GM12873 (cell line): Measurements from ENCODE around the gene EGFR.

ENCODE experiments used
- CTCF ChIP-seq: IDR thresholded peaks from 2 replicates; pipeline ENCODE4 v1.5.1; 2012; ENCODE audit warnings: low read depth, mild to moderate bottlenecking, moderate library complexity, low read length, control low read depth; ENCODE audit not compliant: insufficient read depth; ENCODE audit errors: missing control alignments

EGFR gene

DNA sequence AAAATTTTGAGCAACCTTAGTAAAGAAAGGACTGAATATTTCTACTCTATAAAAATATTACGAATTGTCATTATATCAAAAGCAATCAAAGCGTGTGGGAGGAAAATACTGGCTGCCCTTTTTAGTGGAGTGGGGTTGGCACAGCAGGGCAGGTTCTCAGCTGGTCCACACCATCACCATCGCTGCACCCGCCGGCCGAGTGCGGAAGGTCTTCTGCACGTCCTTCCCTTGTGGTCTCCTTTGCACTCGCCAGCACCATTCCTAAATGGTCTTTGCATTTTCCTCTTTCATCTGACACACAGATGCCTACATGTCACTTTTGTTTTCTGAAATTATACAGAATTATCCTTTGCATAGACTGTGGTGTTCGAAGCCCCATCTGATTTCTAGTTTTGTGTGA, 229.7 kb downstream of the EGFR start:
- TF ChIP-seq CTCF = no peak

- no peak for TF ChIP-seq CTCF
These were observed 230.5 kb downstream of the EGFR start for GRCh38 chr7:55249332-55249731.

- TF ChIP-seq CTCF = peak; percentile 40
These were observed 231.5 kb downstream of the EGFR start for GRCh38 chr7:55250313-55250712.

DNA sequence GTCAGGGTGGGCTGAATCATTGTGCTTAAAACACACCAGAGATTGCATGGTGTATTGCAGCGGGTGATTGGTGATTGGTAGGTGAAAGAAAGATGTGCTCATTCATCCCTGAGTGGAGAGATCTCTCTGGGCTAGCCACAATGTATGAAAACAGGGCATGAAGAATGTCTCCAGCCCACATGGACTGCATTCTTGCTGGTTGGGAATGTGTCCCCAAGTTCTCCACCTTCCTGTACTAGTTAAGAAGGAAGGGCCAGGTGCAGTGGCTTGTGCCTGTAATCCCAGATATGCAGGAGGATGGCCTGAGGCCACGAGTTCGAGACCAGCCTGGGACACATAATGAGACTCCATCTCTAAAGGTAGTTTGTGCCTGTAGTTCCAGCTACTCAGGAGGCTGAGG, 232.5 kb downstream of the EGFR start:
- no peak for TF ChIP-seq CTCF

DNA sequence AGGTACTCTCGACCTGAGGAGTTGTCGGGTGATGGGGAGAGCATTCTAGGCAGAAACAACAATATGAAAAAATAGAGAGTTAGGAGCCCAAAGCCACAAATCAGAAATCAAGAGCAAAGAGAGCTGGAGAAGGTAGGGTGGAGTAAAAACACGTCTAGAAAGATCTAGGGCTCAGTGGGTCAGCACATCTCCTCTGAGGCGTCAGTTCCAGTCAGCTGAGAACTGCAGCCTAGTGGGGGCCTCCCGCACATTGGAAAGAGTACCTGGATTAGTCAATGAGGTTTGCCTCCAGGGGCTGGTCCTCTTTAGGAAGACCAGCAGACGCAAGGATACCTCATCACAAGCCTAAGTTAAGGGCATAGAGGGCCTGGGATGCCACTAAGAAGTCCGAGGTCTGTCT, 233.1 kb downstream of the EGFR start:
- no peak for TF ChIP-seq CTCF

DNA sequence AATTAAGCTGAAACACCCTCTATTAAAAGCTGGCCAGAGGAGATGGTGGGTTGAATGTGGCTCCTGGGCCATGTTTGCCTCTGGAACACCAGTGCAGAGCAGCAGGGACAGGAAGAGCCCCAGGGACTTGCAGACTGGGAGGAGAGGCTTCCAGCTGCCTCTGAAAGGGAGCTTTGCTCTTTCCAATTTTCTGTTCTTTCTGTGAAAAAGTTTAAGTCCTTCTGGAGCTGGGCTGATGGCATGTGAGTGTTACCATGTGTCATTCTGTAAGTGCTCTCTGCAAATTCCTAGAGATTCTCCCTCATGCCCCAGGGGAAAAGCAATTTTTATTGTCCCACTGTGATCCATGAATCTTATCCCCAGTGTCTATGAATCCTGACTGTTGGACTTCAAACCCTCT, 233.6 kb downstream of the EGFR start:
- TF ChIP-seq CTCF = no peak

DNA sequence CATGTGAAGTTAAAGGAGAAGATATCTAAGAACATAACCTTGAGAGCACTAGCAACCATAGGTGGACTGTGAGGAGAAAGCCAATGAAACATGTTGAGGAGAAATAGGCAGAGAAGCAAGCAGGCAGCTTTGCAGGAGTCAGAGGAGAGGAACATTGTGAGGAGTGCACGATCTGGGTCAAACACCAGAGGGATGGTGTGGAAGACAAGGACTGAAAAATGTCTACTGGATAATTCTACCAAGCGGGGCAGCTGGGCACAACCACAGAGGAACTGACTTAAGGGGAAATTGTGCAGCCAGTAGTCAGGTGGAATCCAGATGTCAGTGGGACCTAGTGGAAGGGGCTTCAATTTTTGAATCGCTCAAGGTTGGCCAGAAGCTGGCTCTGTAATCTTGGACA, 234.4 kb downstream of the EGFR start:
- no peak for TF ChIP-seq CTCF

- TF ChIP-seq CTCF = no peak
These were observed 235.4 kb downstream of the EGFR start for GRCh38 chr7:55254242-55254595.
